Calu3 (cell line): ENCODE data around the gene FCSK. TPM values are rescaled to one million over a fixed set of nuclear protein-coding genes. Genes with fewer than 3 reads are reported as not detected.

Experiments
- BruUV-seq: library from RNA; stranded (reverse); fragments of 400-500 nt; replicated peaks from 2 replicates; lab custom pipeline; 2021; lab: Mats Ljungman, UMichigan
- CTCF ChIA-PET: fragments of 300-600 bp; sonication (Branson Sonifier 250); formaldehyde crosslinking; loops from one replicate; lab custom pipeline; 2022; ENCODE audit warnings: antibody characterized with exemption; lab: Charles Lee
- DNase-seq: peaks from one replicate; pipeline ENCODE4 v3.0.0; 2022
- H3K27ac Mint-ChIP-seq: one replicate; pipeline ENCODE4 v1.8.0; 2022; ENCODE audit warnings: mixed read lengths; ENCODE audit not compliant: unreplicated experiment
- H3K27me3 Mint-ChIP-seq: one replicate; pipeline ENCODE4 v1.8.0; 2022; ENCODE audit warnings: mixed read lengths; ENCODE audit not compliant: unreplicated experiment
- H3K36me3 Mint-ChIP-seq: one replicate; pipeline ENCODE4 v1.8.0; 2022; ENCODE audit warnings: mild to moderate bottlenecking, moderate library complexity, mixed read lengths; ENCODE audit not compliant: insufficient read depth, unreplicated experiment
- H3K4me1 Mint-ChIP-seq: one replicate; pipeline ENCODE4 v1.8.0; 2022; ENCODE audit warnings: mild to moderate bottlenecking, low read depth, mixed read lengths; ENCODE audit not compliant: unreplicated experiment
- H3K4me3 Mint-ChIP-seq: one replicate; pipeline ENCODE4 v1.8.0; 2022; ENCODE audit warnings: mild to moderate bottlenecking, low read depth, moderate library complexity, mixed read lengths; ENCODE audit not compliant: unreplicated experiment
- H3K9me3 Mint-ChIP-seq: one replicate; pipeline ENCODE4 v1.8.0; 2022; ENCODE audit warnings: low read depth, mixed read lengths; ENCODE audit not compliant: unreplicated experiment
- CTCF ChIP-seq: fragments of 200-600 bp; IDR thresholded peaks from one replicate; pipeline ENCODE4 v1.8.0; 2022; ENCODE audit warnings: antibody characterized with exemption; ENCODE audit not compliant: unreplicated experiment
- intact Hi-C: fragments of 100-400 bp; cut with micrococcal nuclease; formaldehyde crosslinking; loops from one replicate; pipeline ENCODE4 v1.10.0; 2022; ENCODE audit not compliant: unreplicated experiment
- total RNA-seq: library from RNA; stranded (reverse); gene quantifications from 2 replicates; pipeline ENCODE4 v1.2.3, GENCODE V29; 2022

The FCSK gene
- total RNA-seq, 1 experiment from 2014 or later = 27.6 TPM

DNA sequence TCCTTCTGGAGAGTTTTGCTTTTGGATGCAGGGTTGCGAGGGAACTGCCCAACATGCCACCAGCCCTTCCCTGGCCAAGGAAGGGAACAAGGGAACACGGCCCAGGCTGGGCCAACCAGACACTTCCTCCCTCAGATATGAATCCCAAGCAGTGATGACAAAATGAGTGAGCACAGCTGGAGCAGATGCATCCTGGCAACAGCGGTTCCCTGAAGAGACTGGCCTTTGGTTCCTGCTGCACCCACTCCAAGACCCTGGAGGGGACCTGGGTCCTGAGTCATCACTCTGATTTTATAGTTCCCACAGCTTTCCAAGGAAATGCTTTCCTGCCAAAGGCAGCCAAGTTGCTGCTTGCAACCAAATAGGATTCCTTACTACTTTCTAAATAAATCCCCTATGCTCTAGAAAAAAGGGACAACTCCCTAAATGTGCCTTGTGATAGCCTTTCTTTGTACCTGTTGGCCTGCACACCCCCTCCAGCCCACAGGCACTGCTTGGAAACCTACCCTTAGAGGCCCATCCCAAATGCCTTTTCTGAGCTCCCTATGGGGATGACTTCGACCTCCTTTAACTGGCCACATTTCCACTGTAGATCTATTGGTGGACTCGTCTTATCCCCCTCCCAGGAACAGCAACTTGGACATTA is 20.8 kb upstream of the FCSK start:
- TF ChIP-seq CTCF = no peak
- BruUV-seq = no TSS peak
- Mint-ChIP-seq H3K27ac (no peak overlapping the region), H3K4me1 (peaks cover 39% of the 10 kb centered on the region), H3K9me3 (no peaks in the 10 kb centered on the region), H3K4me3 (no peak overlapping the region), H3K27me3 (no peaks in the 10 kb centered on the region), H3K36me3 (peaks cover 12% of the 10 kb centered on the region)
- DNase-seq = no peak
- intact Hi-C loops = no loop called here
- CTCF ChIA-PET = no interaction called here

GRCh38 chr16:70434484-70435260 is 19.7 kb upstream of the FCSK start:
- H3K9me3 Mint-ChIP-seq = no peaks in the 10 kb centered on the region
- no peak for DNase-seq
- intact Hi-C loops = no loop called here
- peaks cover 20% of the 10 kb centered on the region for H3K36me3 Mint-ChIP-seq
- H3K27me3 Mint-ChIP-seq = no peaks in the 10 kb centered on the region
- H3K27ac Mint-ChIP-seq = no peak overlapping the region
- CTCF ChIA-PET = no interaction called here
- H3K4me1 Mint-ChIP-seq = peaks cover 33% of the 10 kb centered on the region
- no peak overlapping the region for H3K4me3 Mint-ChIP-seq
- TF ChIP-seq CTCF = no peak
- BruUV-seq = no TSS peak

GRCh38 chr16:70437017-70437581 is 17.3 kb upstream of the FCSK start:
- intact Hi-C loops = no loop called here
- no TSS peak for BruUV-seq
- peaks cover 22% of the 10 kb centered on the region for H3K4me1 Mint-ChIP-seq

More at GRCh38 chr16:70437017-70437581, 17.3 kb upstream of the FCSK start:
- Mint-ChIP-seq H3K27me3 (no peaks in the 10 kb centered on the region), H3K27ac (no peak overlapping the region), H3K36me3 (peaks cover 22% of the 10 kb centered on the region), H3K9me3 (no peaks in the 10 kb centered on the region), H3K4me3 (peak overlapping the region; percentile 72)
- TF ChIP-seq CTCF = no peak
- CTCF ChIA-PET = interaction anchor here (1.8 kb wide), 1 partner anchor 18 kb away, joined by 4 read pairs; no protein-coding TSS in a partner anchor
- no peak for DNase-seq
